ENCODE measurements around the gene PC. TPM values are rescaled to one million over a fixed set of nuclear protein-coding genes. Genes with fewer than 3 reads are reported as not detected.

The PC gene
- total RNA-seq, 1 donor from 2014 or later: 12.7 TPM

DNA sequence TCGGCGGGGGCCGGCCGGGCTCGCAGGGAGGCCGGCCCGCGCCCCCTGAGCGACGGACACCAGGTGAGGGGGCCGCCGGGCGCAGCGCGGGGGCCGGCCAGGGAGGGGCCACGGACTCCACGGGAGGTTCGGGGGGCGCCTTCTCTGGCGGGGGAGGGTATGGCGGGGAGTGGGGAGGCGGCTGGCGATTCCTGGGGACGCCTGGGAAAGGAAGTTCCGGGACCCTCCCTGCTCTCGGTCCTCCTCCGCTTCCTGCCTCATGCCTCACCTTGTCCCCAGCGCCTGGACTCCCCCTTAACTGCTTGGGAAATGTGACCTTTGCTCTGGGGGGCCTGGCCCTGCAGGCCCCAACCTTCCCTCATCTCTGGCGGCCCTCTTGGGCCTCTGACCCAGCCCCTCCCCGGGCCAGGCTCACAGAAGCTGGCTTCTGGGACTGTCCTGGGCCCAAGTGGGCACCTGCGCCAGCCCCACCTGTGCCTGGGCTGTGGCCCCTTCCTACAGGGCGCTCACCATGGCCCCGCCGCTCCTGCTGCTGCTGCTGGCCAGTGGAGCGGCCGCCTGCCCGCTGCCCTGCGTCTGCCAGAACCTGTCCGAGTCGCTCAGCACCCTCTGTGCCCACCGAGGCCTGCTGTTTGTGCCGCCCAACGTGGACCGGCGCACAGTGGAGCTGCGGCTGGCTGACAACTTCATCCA lies 100.8 kb downstream of the PC start:
- intact Hi-C loops (cut with micrococcal nuclease): no loop called here

DNA sequence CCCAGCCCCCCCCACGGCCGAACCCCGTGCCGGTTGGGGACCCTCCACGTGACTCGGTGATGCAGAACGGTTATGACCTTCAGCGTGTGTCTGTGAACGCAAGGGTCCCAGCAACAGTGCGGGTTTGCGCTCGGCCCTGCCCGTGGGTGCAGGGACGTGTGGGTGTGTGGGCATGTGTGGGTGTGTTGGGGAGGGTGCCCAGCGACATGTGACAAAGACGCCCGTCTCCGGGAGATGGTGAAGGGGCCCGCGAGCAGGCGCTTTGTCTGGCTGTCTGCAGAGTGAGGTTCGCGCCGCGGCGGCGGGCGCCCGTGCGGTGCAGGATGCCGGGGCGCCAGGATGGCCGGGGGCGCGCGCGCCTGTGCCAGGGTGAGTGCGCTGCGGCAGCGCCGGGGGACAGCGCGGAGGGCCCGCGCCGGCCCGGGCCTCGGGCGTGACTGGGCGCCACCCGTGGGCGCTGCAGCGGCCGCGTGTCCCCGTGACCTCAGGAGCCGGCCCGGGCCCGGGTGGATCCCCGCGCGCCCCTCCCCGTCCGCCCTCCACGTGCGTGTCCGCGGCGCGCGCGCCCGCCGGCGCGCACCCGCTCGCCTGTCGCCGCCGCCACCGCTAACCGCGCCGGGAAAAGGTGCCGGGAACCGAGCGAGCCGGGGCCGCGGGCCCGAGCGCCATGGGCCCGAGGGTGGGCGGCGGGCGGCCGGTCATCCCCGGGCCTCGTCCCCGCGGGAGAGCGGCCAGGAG lies 101.5 kb downstream of the PC start, which contains the start of gene LRFN4:
Gene LRFN4 (plus strand): TSS at position 569 of the 738 bp plus-strand sequence. CDS start 681 bp downstream, outside the sequence.
- intact Hi-C loops (cut with micrococcal nuclease): loop anchor here (1.0 kb wide), 2 partner anchors 13 to 102 kb away; partner anchors contain the start of genes PC and RCE1

DNA sequence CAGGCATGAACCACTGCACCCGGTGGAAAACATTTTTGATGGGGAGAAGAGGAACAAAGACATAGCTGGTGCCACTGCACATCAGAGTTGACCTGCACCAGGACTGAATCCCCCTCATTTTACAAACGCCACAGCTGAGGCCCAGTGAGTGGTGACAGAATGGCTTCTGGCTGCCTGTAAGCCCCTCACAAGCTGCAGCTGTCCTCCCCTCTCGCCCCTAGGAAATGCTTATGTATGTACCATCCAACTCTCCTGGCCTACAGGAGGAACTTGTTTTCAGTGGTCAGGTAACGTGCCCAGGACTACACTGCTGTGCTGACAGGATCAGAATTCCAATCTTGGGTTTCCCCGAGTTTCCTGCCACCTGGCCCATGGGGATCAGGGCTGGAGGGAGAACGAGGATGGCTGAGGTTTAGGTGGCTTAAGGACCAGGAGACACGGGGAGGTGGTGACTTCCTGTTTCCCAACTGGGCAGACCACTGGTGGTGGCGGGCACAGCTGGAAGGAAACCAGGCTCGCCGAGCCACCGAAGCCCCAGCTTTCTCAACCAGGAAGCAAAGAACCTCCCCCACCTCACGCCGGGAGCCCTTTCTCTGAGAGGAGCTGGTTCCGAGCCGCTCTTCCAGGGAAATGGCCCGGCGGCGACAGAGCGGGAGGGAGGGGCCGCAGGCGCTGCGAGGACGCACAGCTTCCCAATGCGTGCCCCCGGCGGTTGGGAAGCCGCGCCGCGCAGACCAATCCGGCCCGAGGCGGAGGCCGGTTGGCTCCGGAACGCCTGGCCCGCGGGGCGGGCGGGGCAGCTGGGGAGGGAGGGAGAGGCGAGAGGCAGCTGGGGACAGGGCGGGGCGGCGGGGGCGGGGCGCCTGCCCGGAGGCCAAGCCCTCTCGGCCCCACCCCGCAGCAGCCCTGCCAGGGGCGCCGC lies 102.3 kb downstream of the PC start:
- intact Hi-C loops (cut with micrococcal nuclease): loop anchor here (1.0 kb wide), 2 partner anchors 13 to 102 kb away; partner anchors contain the start of genes PC and RCE1

- intact Hi-C loops (cut with micrococcal nuclease): no loop called here
Observed at GRCh38 chr11:66854729-66855211, 103.4 kb downstream of the PC start.

DNA sequence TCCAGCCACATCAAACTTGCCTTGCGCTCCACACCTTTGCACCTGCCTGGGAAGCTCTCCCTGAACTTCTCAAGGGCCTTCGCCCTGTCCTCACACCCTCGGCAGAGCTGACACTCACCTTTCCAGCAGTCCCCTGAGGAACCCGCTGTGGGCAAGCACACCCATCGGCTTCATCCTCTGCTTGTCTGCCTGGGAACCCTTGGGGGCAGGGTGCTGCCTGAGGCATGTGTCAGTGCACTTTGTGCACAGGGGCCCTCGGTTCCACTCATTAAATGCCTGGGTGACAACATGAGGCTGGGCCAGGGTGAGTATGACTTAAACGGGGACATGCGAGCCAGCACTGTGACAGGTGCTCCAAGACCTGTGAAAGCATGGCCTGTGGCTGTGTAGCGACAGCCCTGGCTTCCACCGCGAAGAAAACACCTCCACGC lies 103.9 kb downstream of the PC start:
- intact Hi-C loops (cut with micrococcal nuclease): no loop called here

DNA sequence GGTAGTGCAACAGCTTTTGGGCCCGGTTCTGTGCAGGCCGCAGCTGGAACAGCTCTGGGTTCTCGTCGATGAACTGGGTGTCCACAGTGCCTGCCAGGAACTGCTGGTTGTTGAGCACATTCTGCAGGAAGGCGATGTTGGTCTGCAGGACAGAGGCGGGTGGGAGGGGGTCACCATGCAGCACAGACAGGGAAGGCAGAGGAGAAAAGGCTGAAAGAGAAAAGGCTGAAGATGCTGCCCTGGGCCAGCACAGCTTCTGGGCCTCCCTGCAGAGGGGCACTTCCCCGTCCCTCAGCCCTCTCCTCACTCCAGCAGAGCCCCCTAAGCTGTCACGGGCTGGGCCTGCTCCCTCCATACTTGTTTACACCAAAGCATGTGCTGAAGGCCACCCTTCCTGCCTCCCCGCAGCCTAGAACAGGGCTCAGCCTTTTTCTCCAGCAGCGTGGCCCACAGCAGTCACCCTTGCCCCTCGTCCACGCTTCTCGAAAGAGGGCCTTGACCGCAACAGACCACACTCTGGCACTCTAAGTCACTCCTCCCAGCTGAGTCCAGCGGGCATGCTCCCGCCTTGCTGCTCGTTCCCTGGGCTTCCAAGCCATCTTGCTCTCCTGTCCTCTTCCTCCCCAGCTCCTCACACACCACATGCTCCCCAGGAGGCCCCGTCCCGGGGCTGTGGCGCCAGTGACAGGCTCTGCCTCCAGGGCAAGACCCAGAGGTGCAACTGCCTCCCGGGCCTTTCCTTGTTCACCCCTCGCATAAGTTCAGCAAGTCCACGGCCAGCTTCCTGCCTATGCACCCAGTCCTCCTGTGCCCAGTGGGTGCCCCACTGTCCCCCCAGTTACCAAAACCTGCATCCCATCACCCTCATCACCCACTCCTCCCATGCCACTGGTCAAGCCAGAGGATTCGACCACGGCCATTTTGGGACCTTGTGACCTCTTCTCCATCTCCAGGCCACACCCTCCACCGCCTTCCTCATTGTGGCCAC lies 104.6 kb downstream of the PC start:
- intact Hi-C loops (cut with micrococcal nuclease): no loop called here

- intact Hi-C loops (cut with micrococcal nuclease): no loop called here
Observed at GRCh38 chr11:66852466-66853241, 105.5 kb downstream of the PC start.

GRCh38 chr11:66851698-66852465 lies 106.3 kb downstream of the PC start:
- intact Hi-C loops (cut with micrococcal nuclease): no loop called here

DNA sequence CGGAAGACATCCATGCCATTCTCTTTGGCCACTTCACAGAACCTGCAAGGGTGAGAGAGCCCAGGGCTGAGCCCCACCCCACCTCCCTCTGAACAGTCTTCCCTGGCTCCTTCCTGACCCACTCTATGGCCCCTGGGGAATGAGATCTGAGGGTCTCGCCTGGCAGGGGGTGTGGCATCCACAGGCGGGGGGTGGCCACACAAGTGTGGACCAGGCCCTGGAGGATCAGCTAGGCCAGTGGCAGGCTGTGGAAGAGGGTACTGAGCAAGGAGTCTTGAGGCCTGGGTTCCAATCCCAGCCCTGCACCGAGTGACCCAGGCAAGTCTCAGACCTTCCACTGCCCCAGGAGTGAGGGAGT lies 107.0 kb downstream of the PC start:
- intact Hi-C loops (cut with micrococcal nuclease): no loop called here

- intact Hi-C loops (cut with micrococcal nuclease): no loop called here
Observed at GRCh38 chr11:66850588-66851238, 107.5 kb downstream of the PC start.

DNA sequence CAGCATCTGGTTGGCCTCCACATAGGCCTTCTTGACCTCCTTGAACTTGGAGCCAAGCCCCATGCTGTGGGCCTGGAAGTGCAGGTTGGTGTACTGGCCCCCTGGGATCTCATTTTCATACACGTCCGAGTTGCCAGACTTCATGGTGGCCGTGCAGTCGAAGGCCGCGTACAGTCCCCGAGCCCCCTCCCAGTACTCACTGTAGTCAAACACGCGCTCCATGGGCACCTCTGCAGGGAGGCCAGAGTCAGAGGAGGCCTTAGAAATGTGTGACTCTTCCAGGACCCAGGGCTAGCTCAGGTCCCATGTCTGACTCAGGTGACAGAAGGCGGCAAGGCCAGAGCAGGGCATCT lies 108.0 kb downstream of the PC start:
- intact Hi-C loops (cut with micrococcal nuclease): no loop called here

- intact Hi-C loops (cut with micrococcal nuclease): no loop called here
Observed at GRCh38 chr11:66849501-66850234, 108.5 kb downstream of the PC start.

GRCh38 chr11:66848671-66849500 lies 109.3 kb downstream of the PC start:
- intact Hi-C loops (cut with micrococcal nuclease): no loop called here

DNA sequence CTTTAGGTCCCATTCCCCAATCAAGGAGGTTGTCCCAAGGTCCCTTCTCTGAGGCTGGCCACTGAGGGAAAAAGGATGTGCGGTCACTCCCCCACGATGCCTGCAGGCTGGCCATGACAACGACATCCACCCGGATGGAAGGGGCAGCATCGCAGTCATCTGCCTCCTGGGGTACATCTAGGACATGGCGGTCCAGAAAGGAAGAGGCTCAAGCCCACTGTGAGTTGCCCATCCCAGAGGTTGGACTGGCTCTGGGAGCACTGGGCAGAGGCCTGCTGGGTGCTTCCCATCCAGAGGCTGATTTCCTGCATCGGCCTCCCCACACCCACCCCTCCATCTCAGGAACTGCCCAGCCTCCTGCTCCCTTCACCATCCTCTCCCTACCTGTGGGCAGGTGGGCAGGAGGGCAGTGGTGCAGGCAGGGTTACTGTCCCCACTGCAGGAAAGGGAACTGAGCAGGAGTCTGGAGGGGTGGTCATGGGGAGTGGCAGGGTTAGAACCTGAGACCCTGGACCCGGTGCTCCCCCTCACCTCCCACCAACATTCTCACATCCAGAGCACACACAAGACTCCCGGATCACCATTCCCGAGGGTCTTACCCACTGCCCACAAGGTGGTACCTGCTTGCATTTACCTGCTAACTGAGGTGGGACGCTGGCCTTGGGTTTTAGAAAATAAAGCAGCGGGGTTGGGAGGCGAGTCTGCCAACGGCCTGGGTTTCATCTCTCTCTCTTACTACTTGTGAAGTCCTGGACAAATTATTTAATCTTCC lies 110.5 kb downstream of the PC start:
- intact Hi-C loops (cut with micrococcal nuclease): no loop called here

DNA sequence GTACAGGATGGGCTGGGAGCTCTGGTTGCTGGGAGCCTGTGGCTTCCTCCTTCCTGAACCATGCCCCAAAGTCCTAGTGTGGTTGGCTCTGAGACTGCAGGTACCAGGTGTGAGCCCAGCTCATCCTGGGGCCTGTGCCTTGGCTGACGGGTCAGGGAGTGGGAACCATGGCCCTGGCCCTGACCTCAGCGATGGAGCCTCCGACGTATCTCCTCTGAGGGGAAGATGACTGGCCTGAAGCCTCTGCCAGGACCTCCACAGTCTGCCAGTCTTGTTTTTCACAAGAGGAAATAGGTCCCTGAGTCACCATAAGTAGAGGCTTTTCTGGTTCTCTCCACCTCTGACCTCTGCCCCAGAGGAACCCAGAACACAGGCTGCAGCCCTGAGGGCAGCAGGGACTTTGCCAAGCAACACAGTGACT lies 111.5 kb downstream of the PC start:
- intact Hi-C loops (cut with micrococcal nuclease): no loop called here

- intact Hi-C loops (cut with micrococcal nuclease): no loop called here
Observed at GRCh38 chr11:66845876-66846212, 112.3 kb downstream of the PC start.

Data from T-helper 2 cell treated with Interferon-gamma antibody and Interleukin-4, amounts not matched to agents 100 ng/mL and 5 ng/mL, for 36 hours (primary cell).